Keratinocyte (primary cell): ENCODE data around the gene ELL. TPM values are rescaled to one million over a fixed set of nuclear protein-coding genes. Genes with fewer than 3 reads are reported as not detected.

Source experiments
- DNase-seq: peaks from one replicate; pipeline ENCODE4 v3.0.0-alpha.2; 2011; ENCODE audit warnings: low read depth, missing footprints, low spot score
- FAIRE-seq: peaks from 2 replicates; lab custom pipeline; 2011; peaks lifted over from hg19 to GRCh38; lab: Jason Lieb, UNC
- H2AFZ ChIP-seq: 2 replicates; pipeline ENCODE4 v1.6.0; 2012; ENCODE audit warnings: low read length, control low read depth, inconsistent platforms; ENCODE audit not compliant: control insufficient read depth
- H3K27ac ChIP-seq: 2 replicates; pipeline ENCODE4 v1.5.1; 2011; ENCODE audit warnings: low read length; ENCODE audit not compliant: control insufficient read depth, insufficient read depth
- H3K27me3 ChIP-seq: 3 replicates; pipeline ENCODE4 v1.6.0; 2011; ENCODE audit warnings: low read length; ENCODE audit not compliant: control insufficient read depth, insufficient read depth; ENCODE audit errors: extremely low read depth
- H3K36me3 ChIP-seq, 2 experiments: 2 replicates in 1 of 2; 3 replicates in 1 of 2; pipeline ENCODE4 v1.5.1; 2011; ENCODE audit warnings: low read length in 2 of 2, mild to moderate bottlenecking in 1 of 2; ENCODE audit not compliant: control insufficient read depth in 2 of 2, insufficient read depth in 2 of 2; ENCODE audit errors: extremely low read depth in 1 of 2
- H3K4me1 ChIP-seq: 3 replicates; pipeline ENCODE4 v1.5.1; 2011; ENCODE audit warnings: low read length; ENCODE audit not compliant: control insufficient read depth, insufficient read depth; ENCODE audit errors: extremely low read depth
- H3K4me2 ChIP-seq: 3 replicates; pipeline ENCODE4 v1.6.0; 2011; ENCODE audit warnings: low read depth, low read length; ENCODE audit not compliant: control insufficient read depth, insufficient read depth; ENCODE audit errors: extremely low read depth
- H3K4me3 ChIP-seq, 3 experiments: fragments of 200-600 bp in 1 of 3; sonication (generic) in 1 of 3; 2 replicates in 2 of 3; 3 replicates in 1 of 3; pipeline ENCODE4 v1.5.1; 2011 to 2016; ENCODE audit warnings: low read length in 3 of 3, mild to moderate bottlenecking in 3 of 3, control low read depth in 2 of 3, inconsistent platforms in 1 of 3, low read depth in 1 of 3, mixed read lengths in 1 of 3, mixed run types in 1 of 3, moderate library complexity in 1 of 3; ENCODE audit not compliant: control insufficient read depth in 2 of 3, insufficient read depth in 2 of 3; ENCODE audit errors: extremely low read depth in 1 of 3
- H3K79me2 ChIP-seq: 2 replicates; pipeline ENCODE4 v1.6.0; 2012; ENCODE audit warnings: low read length; ENCODE audit not compliant: control insufficient read depth, insufficient read depth
- H3K9ac ChIP-seq: 3 replicates; pipeline ENCODE4 v1.6.0; 2011; ENCODE audit warnings: low read length; ENCODE audit not compliant: control insufficient read depth, insufficient read depth; ENCODE audit errors: extremely low read depth
- H3K9me1 ChIP-seq: 3 replicates; pipeline ENCODE4 v1.6.0; 2011; ENCODE audit warnings: low read length; ENCODE audit not compliant: control insufficient read depth, insufficient read depth; ENCODE audit errors: extremely low read depth
- H3K9me3 ChIP-seq: 2 replicates; pipeline ENCODE4 v1.5.1; 2012; ENCODE audit warnings: low read depth, low read length; ENCODE audit not compliant: control insufficient read depth
- H4K20me1 ChIP-seq: 3 replicates; pipeline ENCODE4 v1.6.0; 2011; ENCODE audit warnings: low read length; ENCODE audit not compliant: control insufficient read depth, insufficient read depth; ENCODE audit errors: extremely low read depth
- CTCF ChIP-seq, 3 experiments: IDR thresholded peaks in 1 of 3; conservative IDR thresholded peaks in 1 of 3; optimal IDR thresholded peaks in 1 of 3; 2 replicates in 2 of 3; 3 replicates in 1 of 3; pipeline versions ENCODE3 to v1.5.1; 2011; ENCODE audit warnings: low read length in 3 of 3, mild to moderate bottlenecking in 3 of 3, moderate library complexity in 2 of 3, control low read depth in 1 of 3, inconsistent platforms in 1 of 3; ENCODE audit not compliant: insufficient read depth in 2 of 3; ENCODE audit errors: extremely low read depth in 1 of 3
- EZH2 ChIP-seq: IDR thresholded peaks from one replicate; pipeline ENCODE4 v1.6.1; 2012; ENCODE audit warnings: inconsistent platforms, mild to moderate bottlenecking, low read length, moderate library complexity
- dilution Hi-C: fragments of 300-500 bp; cut with MboI; formaldehyde crosslinking; loops from one replicate; pipeline ENCODE4 v1.7.0; 2020; ENCODE audit warnings: low sequenced_read_pairs; ENCODE audit not compliant: extremely low pct_ligation_motif_present
- polyA plus RNA-seq, 5 experiments: library from polyadenylated mRNA; depleted of rRNA in 3 of 5; stranded (reverse) in 3 of 5; stranded (forward) in 1 of 5; unstranded in 1 of 5; fragments of >200 nt; gene quantifications; 1 replicate in 1 of 5; 2 replicates in 3 of 5; 3 replicates in 1 of 5; pipeline versions ENCODE4 v1.2.1 to v1.2.3, GENCODE V29; 2011 to 2012; ENCODE audit warnings: missing spikeins in 2 of 5, low read depth in 1 of 5, low replicate concordance in 1 of 5

ELL gene
- polyA plus RNA-seq, 1 donor (not counting 4 experiments of a cell fraction or from before 2014, with no cell fraction given), result 4.4 TPM

GRCh38 chr19:18514800-18515682, 6.8 kb downstream of the ELL start:
- Histone ChIP-seq H4K20me1 (peaks cover 35% of the 10 kb centered on the region), H3K79me2 (peaks cover 92% of the 10 kb centered on the region), H3K4me1 (peaks cover 27% of the 10 kb centered on the region), H3K9me3 (no peaks in the 10 kb centered on the region), H3K36me3 (peaks cover 3 to 16% of the 10 kb centered on the region in 2 experiments), H3K4me3 (no peak overlapping the region), H3K9ac (peak overlapping the region; percentile 43), H2AFZ (no peak overlapping the region), H3K4me2 (peak overlapping the region; percentile 24), H3K9me1 (peaks cover 10% of the 10 kb centered on the region), H3K27me3 (no peaks in the 10 kb centered on the region), H3K27ac (peak overlapping the region; percentile 57)
- dilution Hi-C loops, result no loop called here
- peak in 1 of 3 experiments; percentile 46 for TF ChIP-seq CTCF (optimal IDR thresholded peaks at IDR 0.05 in 1 of 3, IDR thresholded peaks at IDR 0.05 in 1 of 3, conservative IDR thresholded peaks at IDR 0.05 in 1 of 3; ENCODE audit: extremely low read depth in 1 of 3, insufficient read depth in 2 of 3, low read length in 3 of 3)
- no peak for TF ChIP-seq EZH2
- FAIRE-seq (peak; percentile 59), DNase-seq (no peak)

GRCh38 chr19:18513868-18514267, 8.0 kb downstream of the ELL start:
- Histone ChIP-seq H4K20me1 (peaks cover 37% of the 10 kb centered on the region), H3K36me3 (peaks cover 3 to 13% of the 10 kb centered on the region in 2 experiments), H3K4me2 (no peak overlapping the region), H3K9me3 (no peaks in the 10 kb centered on the region), H3K9ac (no peak overlapping the region), H3K27ac (no peak overlapping the region), H3K9me1 (peaks cover 10% of the 10 kb centered on the region), H2AFZ (no peak overlapping the region), H3K4me3 (no peak overlapping the region), H3K27me3 (no peaks in the 10 kb centered on the region), H3K4me1 (peaks cover 16% of the 10 kb centered on the region), H3K79me2 (peaks cover 93% of the 10 kb centered on the region)
- no peak for FAIRE-seq
- TF ChIP-seq EZH2, result no peak
- TF ChIP-seq CTCF (optimal IDR thresholded peaks at IDR 0.05 in 1 of 3, IDR thresholded peaks at IDR 0.05 in 1 of 3, conservative IDR thresholded peaks at IDR 0.05 in 1 of 3; ENCODE audit: extremely low read depth in 1 of 3, insufficient read depth in 2 of 3, low read length in 3 of 3), result no peak
- dilution Hi-C loops, result no loop called here
- DNase-seq, result no peak
